Gastrocnemius medialis (tissue), 4 donors: ENCODE results near the gene HOXA4. TPM values are rescaled to one million over a fixed set of nuclear protein-coding genes. Genes with fewer than 3 reads are reported as not detected.

Experiments used
- ATAC-seq, 2 donors: fragments of 150-250 bp; one replicate each; pipeline ENCODE4 v1.9.1; 2016
- DNase-seq, 2 donors: peaks; one replicate each; pipeline ENCODE4 v3.0.0-alpha.2; 2019
- H3K27ac ChIP-seq, 4 donors: fragments of 200-600 bp; sonication (generic); 1 replicate in 1 of 4; 2 replicates in 3 of 4; pipeline ENCODE4 v1.5.1; 2016 to 2018; ENCODE audit warnings: mild to moderate bottlenecking in 2 of 4, moderate library complexity in 1 of 4
- H3K27me3 ChIP-seq, 3 donors: fragments of 200-600 bp; sonication (generic) in 2 of 3; 1 replicate in 1 of 3; 2 replicates in 2 of 3; pipeline versions ENCODE4 v1.5.1 to v1.6.0; 2016 to 2019; ENCODE audit warnings: mild to moderate bottlenecking in 1 of 3, moderate library complexity in 1 of 3
- H3K36me3 ChIP-seq, 2 donors: fragments of 200-600 bp; sonication (generic) in 1 of 2; one replicate each; pipeline ENCODE4 v1.5.1; 2017 to 2018
- H3K4me1 ChIP-seq, 2 donors: fragments of 200-600 bp; sonication (generic) in 1 of 2; one replicate each; pipeline ENCODE4 v1.5.1; 2016 to 2017; ENCODE audit warnings: mild to moderate bottlenecking in 2 of 2
- H3K4me3 ChIP-seq, 4 donors: fragments of 200-600 bp; sonication (generic) in 3 of 4; 1 replicate in 1 of 4; 2 replicates in 3 of 4; pipeline ENCODE4 v1.5.1; 2016 to 2019; ENCODE audit warnings: mild to moderate bottlenecking in 2 of 4
- H3K9me3 ChIP-seq, 3 donors: fragments of 200-600 bp; sonication (generic) in 2 of 3; 1 replicate in 1 of 3; 2 replicates in 2 of 3; pipeline ENCODE4 v1.5.1; 2016 to 2019
- POLR2A ChIP-seq, 2 donors: fragments of 450-650 bp; IDR thresholded peaks; one replicate each; pipeline ENCODE4 v1.6.1; 2017; ENCODE audit warnings: antibody characterized with exemption in 2 of 2, mild to moderate bottlenecking in 2 of 2, moderate library complexity in 2 of 2
- in situ Hi-C, 4 donors: fragments of 200-750 bp; cut with MboI; loops; one replicate each; pipeline versions ENCODE4 v1.15.0 to v1.8.0; 2017; ENCODE audit warnings: low sequenced_read_pairs in 4 of 4
- intact Hi-C: fragments of 100-400 bp; cut with DNase I; formaldehyde crosslinking; loops from one replicate; pipeline ENCODE4 v1.15.1; 2023; ENCODE audit warnings: low total_unique reads
- total RNA-seq, 4 donors: library from RNA; depleted of rRNA; stranded (reverse); fragments of >200 nt; gene quantifications; one replicate each; pipeline versions ENCODE4 v1.1.0 to v1.2.3, GENCODE V29; 2016
- TF ChIP-seq, protein P1 (sequence below), 5 experiments: fragments of 450-650 bp in 3 of 5; fragments of 200-600 bp in 2 of 5; sonication (generic) in 2 of 5; IDR thresholded peaks in 4 of 5; conservative IDR thresholded peaks in 1 of 5; 1 replicate in 4 of 5; 2 replicates in 1 of 5; pipeline ENCODE4 v1.5.1; 2016 to 2019; ENCODE audit warnings: antibody characterized with exemption in 5 of 5, mild to moderate bottlenecking in 3 of 5, moderate library complexity in 3 of 5

HOXA4 gene
- total RNA-seq, result 1 to 10 TPM; 1.7 to 4.2 (median 2.9) TPM

DNA sequence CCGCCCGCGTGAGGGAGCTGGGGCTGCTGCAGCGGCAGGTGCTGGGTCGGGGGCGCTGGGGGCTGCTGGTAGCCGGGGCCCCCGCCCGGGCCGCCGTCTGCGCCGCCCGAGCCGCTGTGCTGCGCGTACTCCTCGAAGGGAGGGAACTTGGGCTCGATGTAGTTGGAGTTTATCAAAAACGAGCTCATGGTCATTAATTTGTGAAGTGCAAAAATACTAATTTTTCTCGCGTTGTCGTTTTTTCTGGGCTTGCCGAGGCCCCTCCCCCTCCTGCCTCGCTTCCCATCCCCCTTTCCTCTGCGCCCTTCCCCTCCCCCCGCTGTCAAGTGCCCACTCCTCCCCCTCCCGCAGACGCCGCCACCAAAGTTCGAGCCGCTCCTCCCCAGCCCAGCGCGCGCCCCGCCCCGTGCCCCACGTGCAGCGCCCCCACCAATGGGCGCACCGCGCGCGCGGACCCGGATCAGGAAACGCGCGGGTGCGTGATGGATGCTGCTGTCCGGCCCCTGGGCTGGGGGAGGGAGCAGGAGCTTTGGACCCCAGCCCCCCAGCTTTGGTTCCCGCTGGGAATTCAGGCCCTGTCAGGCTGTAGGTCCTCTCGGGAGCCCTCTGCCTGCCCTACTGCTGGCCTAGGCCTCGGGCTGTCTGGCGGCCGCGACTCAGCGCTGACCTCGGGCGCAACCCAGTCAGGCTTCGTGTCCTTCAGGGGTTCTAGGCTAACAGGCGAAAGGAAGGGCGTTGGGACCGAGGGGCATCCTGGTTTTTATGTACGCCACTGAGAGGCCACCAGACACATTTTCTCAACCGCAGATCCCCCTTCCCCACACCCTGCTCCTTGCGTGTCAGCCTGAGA, at the start of gene HOXA4:
Gene HOXA4 (minus strand): TSS at position 218 of the 850 bp plus-strand sequence. CDS start 24 bp downstream, at position 194.
- Histone ChIP-seq H3K4me3 (peak within 1 kb of the TSS; percentile 89 to 94 (median 90)), H3K36me3 (no peaks in the 10 kb centered on the region), H3K27ac (peak within 1 kb of the TSS; percentile 95 to 97 (median 96)), H3K27me3 (no peaks in the 10 kb centered on the region), H3K4me1 (peaks cover 58 to 68% of the 10 kb centered on the region in 2 donors), H3K9me3 (no peaks in the 10 kb centered on the region)
- DNase-seq (peak; percentile 93 to 94), ATAC-seq (peak; percentile 71 to 90)
- intact Hi-C loops, result loop anchor here (1.0 to 5.0 kb wide), 4 partner anchors 20 to 266 kb away; partner anchors contain the start of genes HOXA9 and SKAP2
- in situ Hi-C loops, result no loop called here
- TF ChIP-seq POLR2A (IDR thresholded peaks at IDR 0.05), result peak; percentile 90 to 96
- TF ChIP-seq, protein P1, sequence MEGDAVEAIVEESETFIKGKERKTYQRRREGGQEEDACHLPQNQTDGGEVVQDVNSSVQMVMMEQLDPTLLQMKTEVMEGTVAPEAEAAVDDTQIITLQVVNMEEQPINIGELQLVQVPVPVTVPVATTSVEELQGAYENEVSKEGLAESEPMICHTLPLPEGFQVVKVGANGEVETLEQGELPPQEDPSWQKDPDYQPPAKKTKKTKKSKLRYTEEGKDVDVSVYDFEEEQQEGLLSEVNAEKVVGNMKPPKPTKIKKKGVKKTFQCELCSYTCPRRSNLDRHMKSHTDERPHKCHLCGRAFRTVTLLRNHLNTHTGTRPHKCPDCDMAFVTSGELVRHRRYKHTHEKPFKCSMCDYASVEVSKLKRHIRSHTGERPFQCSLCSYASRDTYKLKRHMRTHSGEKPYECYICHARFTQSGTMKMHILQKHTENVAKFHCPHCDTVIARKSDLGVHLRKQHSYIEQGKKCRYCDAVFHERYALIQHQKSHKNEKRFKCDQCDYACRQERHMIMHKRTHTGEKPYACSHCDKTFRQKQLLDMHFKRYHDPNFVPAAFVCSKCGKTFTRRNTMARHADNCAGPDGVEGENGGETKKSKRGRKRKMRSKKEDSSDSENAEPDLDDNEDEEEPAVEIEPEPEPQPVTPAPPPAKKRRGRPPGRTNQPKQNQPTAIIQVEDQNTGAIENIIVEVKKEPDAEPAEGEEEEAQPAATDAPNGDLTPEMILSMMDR (IDR thresholded peaks at IDR 0.05 in 4 of 5, conservative IDR thresholded peaks at IDR 0.05 in 1 of 5), result no peak

DNA sequence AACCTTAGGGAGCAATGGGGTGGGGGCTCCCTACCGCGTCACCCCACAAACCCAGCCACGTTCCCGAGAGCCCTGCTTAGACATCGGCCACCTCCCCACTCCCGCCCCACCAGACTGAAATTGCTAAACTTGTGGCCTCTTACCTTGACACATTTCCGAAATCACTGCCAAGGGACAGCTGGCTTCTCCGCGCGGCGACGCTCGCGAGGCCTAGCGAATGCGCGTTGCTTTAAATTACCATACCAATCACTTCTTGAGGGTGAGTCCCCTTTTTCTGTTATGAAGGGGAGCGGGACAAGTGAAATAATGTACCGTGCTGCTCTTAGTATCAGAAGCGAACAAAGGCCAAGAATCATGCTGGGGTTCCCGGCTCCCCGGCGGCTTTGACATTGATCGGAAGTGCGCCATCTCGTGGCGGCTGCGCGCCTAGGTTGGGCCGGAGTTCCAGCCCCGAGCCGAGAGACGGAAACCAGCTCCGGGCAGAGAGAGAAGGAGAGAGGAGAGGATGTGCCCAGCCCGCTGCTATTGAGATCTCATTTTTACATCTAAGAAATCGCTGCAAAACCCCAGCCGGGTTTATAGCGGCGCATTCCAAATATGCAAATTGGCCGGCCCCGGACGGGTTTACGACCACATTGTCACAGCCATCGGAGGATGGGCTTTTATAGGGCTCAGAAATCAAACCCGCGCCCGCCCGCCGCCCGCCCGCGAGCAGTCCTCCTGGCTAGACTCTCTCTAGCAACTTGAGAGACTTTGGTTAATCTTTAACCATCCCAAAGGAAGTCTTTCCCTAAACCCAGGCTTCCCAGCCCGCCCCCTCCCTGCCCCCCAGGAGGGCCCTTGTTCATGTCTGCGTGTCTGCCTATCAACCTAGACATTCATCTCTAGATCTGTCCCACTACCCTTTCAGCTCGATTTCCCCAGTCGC, 49.2 kb upstream of the HOXA4 start:
- DNase-seq, result peak; percentile 65 to 79
- intact Hi-C loops, result loop anchor here (10.0 kb wide), 2 partner anchors 1445 to 1505 kb away; no protein-coding TSS in a partner anchor

DNA sequence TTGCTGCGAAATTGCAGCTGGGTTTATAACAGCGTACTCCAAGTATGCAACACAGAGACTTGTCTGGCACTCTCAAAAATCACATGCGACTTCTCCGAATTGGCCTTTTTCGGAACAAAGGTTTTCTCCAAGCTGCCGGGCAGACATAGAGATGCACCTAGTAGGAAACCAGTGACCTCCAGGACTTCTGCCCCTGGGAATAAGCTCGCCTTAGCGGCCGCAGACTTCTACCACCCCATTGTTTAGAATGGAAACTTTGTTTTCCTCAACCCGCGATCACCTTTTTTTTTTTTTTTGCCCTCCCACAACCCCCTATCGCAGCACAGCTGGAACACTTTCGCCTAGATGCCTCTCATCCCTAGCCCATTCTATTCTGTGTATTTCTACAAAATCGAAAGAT, 48.5 kb upstream of the HOXA4 start:
- ATAC-seq (no peak), DNase-seq (peak; percentile 2 to 20)
- peaks cover 0 to 6% (median 3%) of the 10 kb centered on the region in 3 donors for H3K27me3 ChIP-seq
- peak overlapping the region; percentile 90 to 99 (median 95) for H3K27ac ChIP-seq
- TF ChIP-seq, protein P1 (IDR thresholded peaks at IDR 0.05 in 4 of 5, conservative IDR thresholded peaks at IDR 0.05 in 1 of 5), result no peak
- TF ChIP-seq POLR2A (IDR thresholded peaks at IDR 0.05), result no peak
- in situ Hi-C loops, result loop anchor here in 3 of 4 donors (10.0 to 25.0 kb wide), 5 partner anchors 908 to 1417 kb away; partner anchors contain the start of gene CREB5 (in 1 of the 3)
- intact Hi-C loops, result loop anchor here (10.0 kb wide), 1 partner anchor 1504 kb away; no protein-coding TSS in a partner anchor
- H3K9me3 ChIP-seq, result no peaks in the 10 kb centered on the region
- H3K36me3 ChIP-seq, result no peaks in the 10 kb centered on the region
- H3K4me1 ChIP-seq, result peaks cover 45 to 68% of the 10 kb centered on the region in 2 donors
- H3K4me3 ChIP-seq, result peak overlapping the region; percentile 47 to 56 (median 52)

More for the DNA sequence above, 49.2 kb upstream of the HOXA4 start:
- H3K4me1 ChIP-seq, result peaks cover 43 to 61% of the 10 kb centered on the region in 2 donors
- TF ChIP-seq POLR2A (IDR thresholded peaks at IDR 0.05), result peak; percentile 79 to 90
- TF ChIP-seq, protein P1 (IDR thresholded peaks at IDR 0.05 in 4 of 5, conservative IDR thresholded peaks at IDR 0.05 in 1 of 5), result peak; percentile 91 to 96 (median 95)
- no peaks in the 10 kb centered on the region for H3K9me3 ChIP-seq
- H3K4me3 ChIP-seq, result peak overlapping the region; percentile 47 to 56 (median 52)
- ATAC-seq, result peak; percentile 40 to 53
- no peaks in the 10 kb centered on the region for H3K36me3 ChIP-seq
- H3K27me3 ChIP-seq, result peaks cover 0 to 8% (median 3%) of the 10 kb centered on the region in 3 donors
- peak overlapping the region; percentile 90 to 99 (median 95) for H3K27ac ChIP-seq
- in situ Hi-C loops, result loop anchor here in 3 of 4 donors (10.0 to 25.0 kb wide), 5 partner anchors 908 to 1417 kb away; partner anchors contain the start of gene CREB5 (in 1 of the 3)

DNA sequence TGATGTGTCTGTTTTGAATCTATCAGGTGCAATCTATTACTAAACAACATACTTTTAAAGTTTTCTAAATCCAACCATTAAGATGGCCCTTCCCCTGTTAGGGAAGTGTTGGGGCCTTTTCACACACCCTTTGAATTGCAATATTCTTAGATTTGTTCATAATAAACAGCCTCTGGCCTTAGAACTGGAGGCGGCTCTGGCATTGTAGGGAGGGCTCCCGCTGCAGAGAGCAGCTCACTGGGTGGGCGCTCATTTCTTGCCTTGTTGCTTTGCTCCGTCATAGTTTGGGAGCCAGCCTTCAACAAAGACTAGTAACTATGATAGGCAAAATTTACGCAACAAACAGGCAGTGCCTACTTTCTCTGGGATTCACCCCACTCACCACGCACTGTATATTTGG, 47.8 kb upstream of the HOXA4 start:
- H3K4me3 ChIP-seq, result peak overlapping the region; percentile 47 to 56 (median 52)
- peaks cover 45 to 68% of the 10 kb centered on the region in 2 donors for H3K4me1 ChIP-seq
- H3K9me3 ChIP-seq, result no peaks in the 10 kb centered on the region
- peak overlapping the region; percentile 90 to 99 (median 95) for H3K27ac ChIP-seq
- no peaks in the 10 kb centered on the region for H3K36me3 ChIP-seq
- peaks cover 0 to 3% (median 3%) of the 10 kb centered on the region in 3 donors for H3K27me3 ChIP-seq
- in situ Hi-C loops (loop anchor here in 3 of 4 donors (10.0 to 25.0 kb wide), 5 partner anchors 909 to 1416 kb away; partner anchors contain the start of gene CREB5 (in 1 of the 3)), intact Hi-C loops (loop anchor here (10.0 kb wide), 1 partner anchor 1504 kb away; no protein-coding TSS in a partner anchor)
- peak; percentile 50 to 68 for DNase-seq
- TF ChIP-seq, protein P1 (IDR thresholded peaks at IDR 0.05 in 4 of 5, conservative IDR thresholded peaks at IDR 0.05 in 1 of 5), result no peak
- peak in 1 of 2 donors; percentile 7 for TF ChIP-seq POLR2A (IDR thresholded peaks at IDR 0.05)
- ATAC-seq, result peak; percentile 15 to 21
